ENCODE results near the gene VIPR1. TPM values are rescaled to one million over a fixed set of nuclear protein-coding genes. Genes with fewer than 3 reads are reported as not detected.

The VIPR1 gene
- polyA plus RNA-seq, 1 donor = 75.3 TPM

- H3K4me1 ChIP-seq (ENCODE audit: control insufficient read depth, insufficient read depth, low read length) = peaks cover 86% of the 10 kb centered on the region
- H3K27ac ChIP-seq (ENCODE audit: low read length) = peak overlapping the region; percentile 99
- no CpG with 5 or more reads among the region's 3 CpGs for WGBS (ENCODE audit: insufficient coverage, low lambda C conversion rate)
- no peak overlapping the region for H3K4me3 ChIP-seq (ENCODE audit: low read length)
- peaks cover 14% of the 10 kb centered on the region for H3K36me3 ChIP-seq (ENCODE audit: control insufficient read depth, insufficient read depth, low read length)
- DNase-seq = no peak
- no peaks in the 10 kb centered on the region for H3K27me3 ChIP-seq (ENCODE audit: control insufficient read depth, insufficient read depth, low read length)
- H3K9me3 ChIP-seq (ENCODE audit: control insufficient read depth, low read depth, low read length) = no peaks in the 10 kb centered on the region
Measured at GRCh38 chr3:42509111-42509510, 6.7 kb downstream of the VIPR1 start.

- peak; percentile 70 to 87 for DNase-seq
- WGBS (ENCODE audit: insufficient coverage, low lambda C conversion rate) = no CpG with 5 or more reads among the region's 4 CpGs
- peaks cover 76% of the 10 kb centered on the region for H3K4me1 ChIP-seq (ENCODE audit: control insufficient read depth, insufficient read depth, low read length)
- H3K36me3 ChIP-seq (ENCODE audit: control insufficient read depth, insufficient read depth, low read length) = peaks cover 26% of the 10 kb centered on the region
- peak overlapping the region; percentile 99 for H3K27ac ChIP-seq (ENCODE audit: low read length)
- no peak overlapping the region for H3K4me3 ChIP-seq (ENCODE audit: low read length)
- H3K27me3 ChIP-seq (ENCODE audit: control insufficient read depth, insufficient read depth, low read length) = no peaks in the 10 kb centered on the region
- no peaks in the 10 kb centered on the region for H3K9me3 ChIP-seq (ENCODE audit: control insufficient read depth, low read depth, low read length)
Measured at GRCh38 chr3:42510325-42510724, 7.9 kb downstream of the VIPR1 start.

- 100% methylated on average over 1 of the region's 1 CpG for WGBS (ENCODE audit: insufficient coverage, low lambda C conversion rate)
- Histone ChIP-seq H3K4me3 (ENCODE audit: low read length) (no peak overlapping the region), H3K9me3 (ENCODE audit: control insufficient read depth, low read depth, low read length) (no peaks in the 10 kb centered on the region), H3K27ac (ENCODE audit: low read length) (peak overlapping the region; percentile 99), H3K4me1 (ENCODE audit: control insufficient read depth, insufficient read depth, low read length) (peaks cover 76% of the 10 kb centered on the region), H3K27me3 (ENCODE audit: control insufficient read depth, insufficient read depth, low read length) (no peaks in the 10 kb centered on the region), H3K36me3 (ENCODE audit: control insufficient read depth, insufficient read depth, low read length) (peaks cover 28% of the 10 kb centered on the region)
- peak; percentile 68 to 84 for DNase-seq
Measured at GRCh38 chr3:42511201-42511600, 8.8 kb downstream of the VIPR1 start.

GRCh38 chr3:42511736-42512135 lies 9.3 kb downstream of the VIPR1 start:
- no CpG with 5 or more reads among the region's 2 CpGs for WGBS (ENCODE audit: insufficient coverage, low lambda C conversion rate)
- H3K4me1 ChIP-seq (ENCODE audit: control insufficient read depth, insufficient read depth, low read length) = peaks cover 76% of the 10 kb centered on the region
- peaks cover 28% of the 10 kb centered on the region for H3K36me3 ChIP-seq (ENCODE audit: control insufficient read depth, insufficient read depth, low read length)
- DNase-seq = no peak
- no peaks in the 10 kb centered on the region for H3K27me3 ChIP-seq (ENCODE audit: control insufficient read depth, insufficient read depth, low read length)
- H3K9me3 ChIP-seq (ENCODE audit: control insufficient read depth, low read depth, low read length) = no peaks in the 10 kb centered on the region
- peak overlapping the region; percentile 99 for H3K27ac ChIP-seq (ENCODE audit: low read length)
- H3K4me3 ChIP-seq (ENCODE audit: low read length) = no peak overlapping the region

GRCh38 chr3:42513121-42513520 lies 10.7 kb downstream of the VIPR1 start:
- Histone ChIP-seq H3K4me1 (ENCODE audit: control insufficient read depth, insufficient read depth, low read length) (peaks cover 69% of the 10 kb centered on the region), H3K27me3 (ENCODE audit: control insufficient read depth, insufficient read depth, low read length) (no peaks in the 10 kb centered on the region), H3K27ac (ENCODE audit: low read length) (no peak overlapping the region), H3K9me3 (ENCODE audit: control insufficient read depth, low read depth, low read length) (no peaks in the 10 kb centered on the region), H3K4me3 (ENCODE audit: low read length) (no peak overlapping the region), H3K36me3 (ENCODE audit: control insufficient read depth, insufficient read depth, low read length) (peaks cover 30% of the 10 kb centered on the region)
- no peak for DNase-seq
- WGBS (ENCODE audit: insufficient coverage, low lambda C conversion rate) = no CpG with 5 or more reads among the region's 3 CpGs

DNA sequence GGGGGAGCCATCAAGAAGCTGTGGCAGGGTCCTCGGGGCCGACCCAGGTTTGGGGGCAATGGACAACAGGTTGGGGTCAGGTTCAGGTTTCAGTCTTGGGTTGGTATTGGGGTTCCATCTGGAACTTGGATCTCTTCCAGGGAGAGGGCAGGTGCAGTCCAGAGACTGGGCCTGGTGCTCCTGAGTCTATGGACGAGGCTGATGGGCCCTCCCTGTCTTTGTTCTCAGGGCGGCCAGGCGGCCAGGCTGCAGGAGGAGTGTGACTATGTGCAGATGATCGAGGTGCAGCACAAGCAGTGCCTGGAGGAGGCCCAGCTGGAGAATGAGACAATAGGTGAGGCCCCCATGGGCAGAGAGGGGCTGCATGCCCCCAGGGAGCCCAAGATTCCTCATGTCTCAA lies 11.1 kb downstream of the VIPR1 start:
- Histone ChIP-seq H3K4me1 (ENCODE audit: control insufficient read depth, insufficient read depth, low read length) (peaks cover 65% of the 10 kb centered on the region), H3K36me3 (ENCODE audit: control insufficient read depth, insufficient read depth, low read length) (peaks cover 30% of the 10 kb centered on the region), H3K27ac (ENCODE audit: low read length) (no peak overlapping the region), H3K9me3 (ENCODE audit: control insufficient read depth, low read depth, low read length) (no peaks in the 10 kb centered on the region), H3K27me3 (ENCODE audit: control insufficient read depth, insufficient read depth, low read length) (no peaks in the 10 kb centered on the region), H3K4me3 (ENCODE audit: low read length) (no peak overlapping the region)
- no CpG with 5 or more reads among the region's 6 CpGs for WGBS (ENCODE audit: insufficient coverage, low lambda C conversion rate)
- DNase-seq = no peak

DNA sequence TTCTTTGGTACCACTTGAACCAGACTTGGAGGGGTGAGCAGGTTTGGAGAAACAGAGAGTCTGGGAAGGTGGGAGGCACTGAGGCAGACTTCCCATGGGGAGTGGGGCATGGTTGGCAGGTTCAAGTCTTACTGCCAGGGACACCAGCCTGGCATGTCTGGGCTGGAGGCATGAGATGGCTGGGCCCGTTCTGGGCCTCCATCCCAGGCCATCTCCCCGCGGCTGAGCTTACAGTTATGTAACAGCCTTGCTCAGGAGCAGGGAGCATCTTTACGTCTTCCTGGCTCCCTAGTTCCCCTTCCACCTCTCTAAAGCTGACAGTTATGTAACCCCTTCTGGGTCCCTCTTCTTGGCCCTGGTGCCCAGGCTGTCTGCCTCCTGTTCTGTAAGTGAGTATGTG lies 12.4 kb downstream of the VIPR1 start:
- H3K9me3 ChIP-seq (ENCODE audit: control insufficient read depth, low read depth, low read length) = no peaks in the 10 kb centered on the region
- no peak for DNase-seq
- peaks cover 59% of the 10 kb centered on the region for H3K4me1 ChIP-seq (ENCODE audit: control insufficient read depth, insufficient read depth, low read length)
- H3K36me3 ChIP-seq (ENCODE audit: control insufficient read depth, insufficient read depth, low read length) = peaks cover 43% of the 10 kb centered on the region
- no CpG with 5 or more reads among the region's 4 CpGs for WGBS (ENCODE audit: insufficient coverage, low lambda C conversion rate)
- H3K4me3 ChIP-seq (ENCODE audit: low read length) = no peak overlapping the region
- no peak overlapping the region for H3K27ac ChIP-seq (ENCODE audit: low read length)
- no peaks in the 10 kb centered on the region for H3K27me3 ChIP-seq (ENCODE audit: control insufficient read depth, insufficient read depth, low read length)

- DNase-seq = no peak
- H3K27me3 ChIP-seq (ENCODE audit: control insufficient read depth, insufficient read depth, low read length) = no peaks in the 10 kb centered on the region
- H3K4me1 ChIP-seq (ENCODE audit: control insufficient read depth, insufficient read depth, low read length) = peaks cover 54% of the 10 kb centered on the region
Measured at GRCh38 chr3:42515391-42515916, 13.0 kb downstream of the VIPR1 start.

GRCh38 chr3:42515976-42516375 lies 13.5 kb downstream of the VIPR1 start:
- Histone ChIP-seq H3K36me3 (ENCODE audit: control insufficient read depth, insufficient read depth, low read length) (peaks cover 53% of the 10 kb centered on the region), H3K27me3 (ENCODE audit: control insufficient read depth, insufficient read depth, low read length) (no peaks in the 10 kb centered on the region), H3K9me3 (ENCODE audit: control insufficient read depth, low read depth, low read length) (no peaks in the 10 kb centered on the region), H3K4me1 (ENCODE audit: control insufficient read depth, insufficient read depth, low read length) (peaks cover 48% of the 10 kb centered on the region), H3K27ac (ENCODE audit: low read length) (peak overlapping the region; percentile 12), H3K4me3 (ENCODE audit: low read length) (no peak overlapping the region)
- no peak for DNase-seq
- WGBS (ENCODE audit: insufficient coverage, low lambda C conversion rate) = 60% methylated on average over 1 of the region's 2 CpGs

More at GRCh38 chr3:42515391-42515916, 13.0 kb downstream of the VIPR1 start:
- Histone ChIP-seq H3K9me3 (ENCODE audit: control insufficient read depth, low read depth, low read length) (no peaks in the 10 kb centered on the region), H3K4me3 (ENCODE audit: low read length) (no peak overlapping the region), H3K36me3 (ENCODE audit: control insufficient read depth, insufficient read depth, low read length) (peaks cover 48% of the 10 kb centered on the region), H3K27ac (ENCODE audit: low read length) (no peak overlapping the region)
- no CpG with 5 or more reads among the region's 12 CpGs for WGBS (ENCODE audit: insufficient coverage, low lambda C conversion rate)

GRCh38 chr3:42516443-42516842 lies 14.0 kb downstream of the VIPR1 start:
- Histone ChIP-seq H3K27ac (ENCODE audit: low read length) (peak overlapping the region; percentile 12), H3K9me3 (ENCODE audit: control insufficient read depth, low read depth, low read length) (no peaks in the 10 kb centered on the region), H3K27me3 (ENCODE audit: control insufficient read depth, insufficient read depth, low read length) (no peaks in the 10 kb centered on the region), H3K4me3 (ENCODE audit: low read length) (no peak overlapping the region), H3K36me3 (ENCODE audit: control insufficient read depth, insufficient read depth, low read length) (peaks cover 58% of the 10 kb centered on the region), H3K4me1 (ENCODE audit: control insufficient read depth, insufficient read depth, low read length) (peaks cover 44% of the 10 kb centered on the region)
- WGBS (ENCODE audit: insufficient coverage, low lambda C conversion rate) = no CpG with 5 or more reads among the region's 5 CpGs
- peak in 1 of 2 donors; percentile 49 for DNase-seq

DNA sequence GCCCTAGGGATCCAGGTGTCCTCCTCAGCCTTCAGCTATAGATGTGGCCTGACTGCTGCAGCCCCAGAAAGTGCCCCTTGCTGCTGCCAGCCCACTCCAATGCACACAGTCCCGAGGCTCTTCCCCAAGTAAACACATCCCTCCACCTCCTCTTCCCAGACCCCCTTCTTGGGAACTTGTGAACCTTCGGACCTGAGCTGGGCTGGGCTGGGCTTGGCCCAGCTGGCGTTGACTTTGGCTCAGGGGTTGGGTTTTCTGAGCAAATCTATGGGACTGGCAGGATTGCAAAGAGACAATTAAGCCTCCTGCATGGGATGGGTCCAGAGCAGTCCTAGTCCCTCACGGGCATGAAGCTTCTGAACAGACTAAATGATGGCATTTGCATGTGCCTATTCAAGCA lies 14.7 kb downstream of the VIPR1 start:
- peak in 1 of 2 donors; percentile 54 for DNase-seq
- no peak overlapping the region for H3K4me3 ChIP-seq (ENCODE audit: low read length)
- WGBS (ENCODE audit: insufficient coverage, low lambda C conversion rate) = no CpG with 5 or more reads among the region's 4 CpGs
- H3K36me3 ChIP-seq (ENCODE audit: control insufficient read depth, insufficient read depth, low read length) = peaks cover 57% of the 10 kb centered on the region
- no peaks in the 10 kb centered on the region for H3K27me3 ChIP-seq (ENCODE audit: control insufficient read depth, insufficient read depth, low read length)
- H3K27ac ChIP-seq (ENCODE audit: low read length) = peak overlapping the region; percentile 12
- H3K4me1 ChIP-seq (ENCODE audit: control insufficient read depth, insufficient read depth, low read length) = peaks cover 37% of the 10 kb centered on the region
- H3K9me3 ChIP-seq (ENCODE audit: control insufficient read depth, low read depth, low read length) = no peaks in the 10 kb centered on the region
